ENCODE results near the gene POU4F1. TPM values are rescaled to one million over a fixed set of nuclear protein-coding genes. Genes with fewer than 3 reads are reported as not detected.

The POU4F1 gene
- total RNA-seq, 1 donor from 2014 or later: not detected

DNA sequence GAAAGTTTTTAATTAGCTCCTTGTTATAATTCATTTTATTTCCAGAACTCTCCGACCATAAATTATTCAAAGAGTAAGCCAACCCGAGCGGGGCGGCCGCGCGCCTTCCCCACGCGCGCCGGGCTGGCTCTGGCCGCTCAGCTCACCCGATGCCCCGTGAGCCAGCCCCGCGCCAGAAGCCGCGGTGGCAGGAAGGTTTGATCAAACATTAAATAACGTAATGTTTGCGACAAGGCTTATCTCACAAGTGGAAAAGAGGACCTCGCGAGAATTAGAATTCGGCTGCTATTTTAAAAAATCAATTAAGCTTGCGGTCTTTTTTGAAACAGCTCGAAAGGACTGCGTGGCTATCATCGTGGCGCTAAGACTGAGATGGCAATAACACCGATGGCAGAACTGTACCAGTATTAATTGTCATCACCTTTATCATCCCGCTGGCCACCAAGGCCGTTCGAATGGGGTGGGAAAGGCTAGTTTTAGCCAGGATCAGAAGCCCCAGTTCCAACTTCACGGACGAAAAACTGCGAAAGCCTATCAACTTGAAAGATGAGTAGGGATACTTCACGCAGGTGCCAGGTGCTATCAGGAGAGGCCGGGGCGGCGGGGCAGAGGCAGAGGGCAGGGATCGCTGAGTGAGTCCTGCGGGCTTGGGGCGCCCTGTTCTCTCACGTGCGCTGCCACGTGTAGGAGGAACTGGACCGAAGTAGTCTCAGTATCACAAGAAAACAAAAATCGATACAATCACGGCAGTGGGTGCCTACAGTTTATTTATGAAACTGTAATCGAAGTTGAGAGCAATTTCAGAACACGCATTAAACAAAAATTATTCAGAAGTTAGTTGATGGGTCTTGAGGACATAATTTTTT, 6.4 kb downstream of the POU4F1 start:
- ATAC-seq (no peak), DNase-seq (ENCODE audit: missing footprints) (no peak)
- intact Hi-C loops (cut with DNase I): loop anchor here (5.0 kb wide), 1 partner anchor 85 kb away; no protein-coding TSS in a partner anchor

DNA sequence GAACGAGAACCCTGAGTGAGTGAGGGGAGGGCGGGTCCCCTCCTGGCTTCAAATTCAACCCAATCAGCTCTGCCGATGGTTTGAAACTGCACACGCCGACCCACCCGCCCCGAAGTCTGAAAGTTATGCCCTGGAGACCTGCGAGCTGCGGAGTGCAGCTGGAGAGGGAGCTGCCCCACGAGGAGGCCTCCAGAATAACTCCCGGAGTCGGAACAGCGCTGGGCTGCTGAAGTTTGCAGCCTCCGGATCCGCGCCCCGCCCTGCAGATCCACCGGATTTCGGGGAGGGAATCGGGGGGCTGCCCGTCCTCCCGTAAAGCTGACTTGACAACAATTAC, 7.0 kb downstream of the POU4F1 start:
- intact Hi-C loops (cut with DNase I): loop anchor here (5.0 kb wide), 1 partner anchor 86 kb away; no protein-coding TSS in a partner anchor
- ATAC-seq: no peak
- DNase-seq (ENCODE audit: missing footprints): no peak

DNA sequence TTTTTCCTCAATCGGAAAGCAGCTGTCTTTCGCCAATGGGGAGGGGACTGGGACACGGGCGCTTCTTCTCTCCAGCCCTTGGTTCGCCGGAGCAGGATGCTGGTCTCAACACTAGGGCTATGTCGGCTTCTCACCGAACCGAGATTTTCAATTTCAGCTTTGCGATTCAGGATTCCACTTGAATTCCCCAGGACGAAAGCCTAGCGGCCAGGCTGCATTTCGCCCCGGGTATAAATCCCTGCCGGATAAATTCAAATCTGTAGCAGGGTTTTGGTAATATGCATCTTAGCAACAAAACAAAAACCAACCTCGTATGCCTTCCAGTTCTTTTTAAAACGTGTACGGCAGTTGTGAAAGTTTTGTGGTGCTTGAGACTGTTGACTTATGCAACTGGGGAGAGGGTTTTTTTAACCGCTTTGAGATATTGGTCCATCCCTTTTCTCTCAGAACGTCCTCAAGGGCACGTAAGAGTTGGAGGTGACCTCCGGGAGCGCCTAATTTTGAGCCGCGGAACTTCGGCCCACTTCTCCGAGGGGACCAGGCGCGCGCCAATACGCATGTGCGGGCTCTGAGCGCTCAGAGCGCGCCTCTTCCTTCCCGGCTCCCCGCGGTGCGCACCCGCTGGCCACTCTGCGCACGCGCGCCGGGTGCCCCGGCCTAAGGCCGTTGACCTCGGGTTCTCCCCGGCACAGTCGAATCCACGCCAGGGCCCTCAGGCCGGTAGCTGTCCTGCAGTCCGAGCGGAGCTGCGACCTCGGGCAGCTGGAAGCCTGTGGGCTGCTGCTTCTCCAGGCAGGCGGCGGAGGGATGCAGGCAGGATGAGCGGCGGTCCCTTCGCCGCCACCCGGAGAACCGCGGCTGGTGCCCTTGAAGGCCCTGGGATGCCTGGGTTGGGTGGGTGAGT, 7.6 kb downstream of the POU4F1 start:
- peak; percentile 65 for DNase-seq (ENCODE audit: missing footprints)
- ATAC-seq: peak; percentile 42
- intact Hi-C loops (cut with DNase I): loop anchor here (5.0 kb wide), 1 partner anchor 87 kb away; no protein-coding TSS in a partner anchor

DNA sequence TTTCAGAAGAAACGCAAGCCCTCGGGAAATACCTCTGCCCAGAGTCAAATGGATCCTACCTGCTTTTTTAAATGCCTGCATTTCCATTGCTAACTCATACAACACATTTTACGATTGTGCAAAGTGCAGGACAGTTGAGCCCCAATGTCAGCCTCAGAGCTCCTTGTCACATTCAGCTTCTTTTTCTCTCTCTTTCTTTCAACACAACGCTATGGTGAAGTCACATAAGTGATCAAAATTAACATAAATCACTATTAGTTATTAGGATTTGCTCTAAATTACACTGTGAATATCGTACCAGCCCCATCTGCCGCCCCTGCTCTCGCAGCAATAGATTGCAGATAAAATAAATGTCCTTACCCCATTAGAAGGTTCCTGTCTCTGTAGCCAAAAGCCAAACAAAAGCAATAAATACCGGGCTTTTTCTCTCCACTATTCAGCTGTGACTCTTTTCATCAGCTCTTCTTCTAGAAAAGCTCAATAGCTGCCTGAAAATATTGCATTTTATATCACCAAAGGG, 8.8 kb downstream of the POU4F1 start:
- ATAC-seq (no peak), DNase-seq (ENCODE audit: missing footprints) (no peak)
- intact Hi-C loops (cut with DNase I): no loop called here

DNA sequence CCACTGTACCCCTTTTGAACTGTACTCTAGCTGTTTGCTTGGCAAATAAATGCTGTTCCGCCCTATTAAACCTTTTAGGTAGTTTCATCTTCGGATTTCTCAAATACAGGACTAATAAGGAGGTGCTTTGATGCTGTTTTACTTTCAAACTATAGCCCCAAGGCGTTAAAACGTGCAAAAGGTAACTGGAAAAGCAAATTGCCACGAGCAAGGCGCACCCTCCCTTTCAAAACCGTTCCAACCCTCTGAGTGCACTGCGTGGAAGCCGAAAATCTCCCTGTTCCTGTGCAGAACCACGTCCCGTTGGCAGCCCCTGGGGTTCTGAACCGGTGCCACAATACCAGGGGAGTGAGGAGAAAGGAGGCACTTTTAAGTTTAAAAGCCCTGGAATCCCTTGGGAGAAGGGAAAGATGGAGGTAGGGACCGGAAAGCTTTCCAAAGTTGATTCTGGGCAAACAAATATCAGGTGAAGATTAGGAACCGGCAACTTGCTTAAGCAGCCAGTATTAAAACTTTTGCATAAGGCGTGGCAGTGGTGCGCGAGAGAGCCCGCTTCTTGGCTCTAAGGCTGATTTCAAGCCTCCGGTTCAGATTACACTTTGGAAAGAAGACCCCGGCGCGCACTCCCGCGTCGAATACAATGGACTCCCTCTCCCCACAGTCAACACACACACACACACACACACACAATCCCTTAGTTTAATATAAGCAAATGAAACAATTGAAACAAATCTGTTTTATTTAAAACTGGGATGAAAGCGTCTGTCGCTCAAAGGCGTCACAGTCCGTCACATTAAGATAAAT, 9.5 kb downstream of the POU4F1 start:
- intact Hi-C loops (cut with DNase I): no loop called here
- no peak for ATAC-seq
- DNase-seq (ENCODE audit: missing footprints): no peak

DNA sequence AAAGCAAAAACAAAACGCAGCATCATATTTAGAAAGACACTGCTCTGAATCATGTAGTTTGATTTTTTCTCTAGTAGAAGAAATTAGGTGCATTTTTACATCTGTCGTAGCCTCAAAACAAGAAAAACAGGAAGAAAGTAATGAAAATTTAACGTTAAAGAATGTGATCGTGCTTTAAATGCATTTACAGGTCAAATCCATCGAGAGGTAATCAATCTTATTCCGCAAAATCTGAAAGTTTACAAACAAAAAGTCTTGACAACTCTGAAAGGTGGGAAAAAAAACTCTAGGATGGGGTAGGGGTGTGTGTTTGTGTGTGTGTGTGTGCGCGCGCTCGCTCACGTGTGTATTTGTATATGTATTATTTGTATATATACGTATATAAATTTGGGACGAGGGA, 10.2 kb downstream of the POU4F1 start:
- no peak for ATAC-seq

DNA sequence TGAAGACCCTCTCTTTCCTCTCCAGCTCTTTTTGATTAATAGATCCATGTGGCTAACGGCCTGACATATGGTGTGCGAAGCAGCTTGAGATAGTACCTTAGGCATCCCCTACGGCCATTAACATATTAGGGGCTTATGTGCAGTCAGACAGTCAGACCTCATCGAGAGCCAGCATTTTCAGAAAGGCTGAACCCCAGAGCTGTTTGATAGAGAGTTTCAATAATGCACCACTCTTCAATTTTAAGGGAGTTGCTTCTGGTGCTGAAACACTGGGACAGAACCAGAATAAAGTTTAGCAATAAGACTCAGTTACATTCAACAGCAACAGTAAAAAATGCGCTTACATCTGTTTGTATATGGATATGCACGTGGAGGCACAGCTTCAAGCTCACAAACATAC, 10.8 kb downstream of the POU4F1 start:
- no peak for DNase-seq (ENCODE audit: missing footprints)
- intact Hi-C loops (cut with DNase I): no loop called here
- ATAC-seq: no peak

More for the DNA sequence above, 10.2 kb downstream of the POU4F1 start:
- intact Hi-C loops (cut with DNase I): no loop called here
- no peak for DNase-seq (ENCODE audit: missing footprints)

DNA sequence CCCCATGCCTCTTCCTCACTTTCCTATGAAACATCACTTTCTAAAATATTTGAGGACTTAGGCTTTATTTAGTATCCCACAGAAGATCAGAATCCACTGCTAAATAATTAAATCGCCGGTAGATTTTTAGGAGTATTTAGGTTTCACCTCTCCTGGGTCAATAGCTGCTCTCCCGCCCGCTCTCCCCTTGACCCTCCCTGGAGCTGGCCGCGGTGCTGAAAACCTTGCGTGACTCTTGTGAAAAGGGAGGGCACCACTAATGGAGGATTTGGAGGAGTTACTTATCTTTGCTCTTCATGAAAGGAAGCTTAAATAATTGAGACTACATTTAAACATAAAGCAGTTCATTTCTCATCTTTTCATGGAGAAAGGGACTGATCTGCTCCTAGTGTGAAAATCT, 14.1 kb downstream of the POU4F1 start:
- no peak for DNase-seq (ENCODE audit: missing footprints)
- ATAC-seq: no peak
- intact Hi-C loops (cut with DNase I): no loop called here

DNA sequence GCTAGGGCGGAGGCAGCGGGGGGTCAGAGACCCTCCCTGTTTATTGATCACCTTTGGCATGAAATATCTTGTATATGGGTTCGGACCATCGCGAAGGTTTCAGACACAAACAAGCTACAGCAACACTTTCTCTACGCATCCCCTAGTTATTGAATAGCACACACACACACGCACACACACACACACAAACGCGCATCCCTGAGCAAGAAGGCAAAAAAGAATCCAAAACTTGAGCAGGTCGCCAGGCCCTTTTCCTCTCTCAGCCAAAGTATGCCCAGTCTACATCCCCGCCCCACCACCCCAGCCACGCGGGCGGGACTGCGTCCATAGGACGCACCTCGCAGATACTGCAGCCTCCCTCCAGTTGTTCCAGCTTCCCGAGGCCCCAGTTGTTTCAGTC, 16.0 kb downstream of the POU4F1 start:
- intact Hi-C loops (cut with DNase I): no loop called here
- ATAC-seq (no peak), DNase-seq (ENCODE audit: missing footprints) (no peak)

DNA sequence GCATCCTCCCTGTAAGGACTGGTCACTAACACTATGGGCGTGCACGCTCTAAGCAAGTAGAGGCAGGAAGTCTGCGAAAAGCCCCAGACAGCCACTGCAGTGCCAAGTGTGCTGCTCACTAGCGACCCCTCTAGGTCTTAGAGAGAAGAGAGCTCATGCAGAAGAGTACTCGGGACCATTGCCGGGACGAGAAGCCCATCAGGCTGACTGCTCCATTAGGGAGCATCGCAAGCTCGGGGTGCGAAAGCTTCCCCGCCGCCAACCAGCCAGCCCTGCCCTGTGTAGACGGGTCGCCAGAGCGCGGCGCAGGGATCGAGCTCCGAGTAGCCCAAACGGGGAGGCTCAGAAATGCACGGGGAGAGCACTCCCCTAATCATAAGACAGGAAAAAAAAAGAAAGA, 16.6 kb downstream of the POU4F1 start:
- no peak for DNase-seq (ENCODE audit: missing footprints)
- intact Hi-C loops (cut with DNase I): no loop called here
- no peak for ATAC-seq

DNA sequence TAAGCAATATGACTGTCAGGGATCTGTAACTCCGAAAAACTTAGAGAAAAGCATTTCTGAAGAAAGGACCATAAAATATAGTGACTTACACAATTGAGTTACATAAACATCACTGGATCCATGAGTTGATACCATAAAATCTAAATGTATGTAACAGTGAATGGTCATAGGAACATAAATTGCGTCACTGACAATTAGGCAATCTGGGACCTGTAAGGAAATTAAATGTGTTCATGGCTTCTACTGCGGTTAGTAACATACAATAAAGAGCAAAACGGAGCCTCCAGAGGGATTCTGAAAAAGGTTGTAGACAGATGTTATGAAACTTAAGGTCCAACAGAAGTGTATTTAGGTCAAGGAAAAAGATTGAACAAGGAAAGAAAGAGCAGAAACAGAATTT, 27.1 kb downstream of the POU4F1 start:
- ATAC-seq: no peak
- intact Hi-C loops (cut with DNase I): no loop called here

DNA sequence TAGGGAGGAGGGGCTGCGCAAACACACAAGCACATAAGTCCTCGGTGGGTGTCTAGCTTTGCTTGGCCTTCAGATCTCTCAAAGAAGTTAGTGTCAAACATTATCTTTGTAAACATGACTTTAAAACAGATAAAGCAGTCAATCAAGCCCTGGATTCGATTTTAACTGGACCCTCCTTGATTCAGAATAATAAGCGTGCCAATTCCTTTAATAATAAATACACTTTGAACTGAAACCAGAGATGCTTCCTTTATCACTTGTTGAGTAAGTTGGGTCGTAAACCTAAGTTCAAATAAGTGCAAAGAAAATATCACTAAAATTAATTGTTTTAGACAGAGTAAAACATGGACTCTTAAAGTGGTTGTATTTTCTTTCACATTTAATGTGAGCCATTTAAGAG, 30.9 kb downstream of the POU4F1 start:
- intact Hi-C loops (cut with DNase I): no loop called here
- ATAC-seq (no peak), DNase-seq (ENCODE audit: missing footprints) (no peak)

More for the DNA sequence above, 27.1 kb downstream of the POU4F1 start:
- DNase-seq (ENCODE audit: missing footprints): no peak

DNA sequence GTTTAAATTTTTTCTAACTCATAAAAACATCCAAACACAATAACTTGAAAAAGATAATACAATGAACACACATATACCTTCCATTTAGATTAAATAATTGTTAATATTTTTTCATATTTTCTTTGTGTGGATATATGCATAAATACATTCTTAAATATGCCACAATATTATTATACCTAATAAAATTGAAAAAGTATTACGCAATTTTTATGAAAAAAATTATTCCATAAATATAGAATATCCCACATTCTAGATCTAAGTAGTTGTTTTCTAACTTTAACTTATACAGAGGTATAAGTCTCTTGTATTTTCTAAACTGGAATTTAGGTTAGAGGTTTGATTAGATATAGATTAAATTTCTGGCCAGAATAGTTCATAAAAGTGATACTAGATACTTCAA, 34.3 kb downstream of the POU4F1 start:
- intact Hi-C loops (cut with DNase I): no loop called here
- no peak for DNase-seq (ENCODE audit: missing footprints)
- ATAC-seq: no peak

DNA sequence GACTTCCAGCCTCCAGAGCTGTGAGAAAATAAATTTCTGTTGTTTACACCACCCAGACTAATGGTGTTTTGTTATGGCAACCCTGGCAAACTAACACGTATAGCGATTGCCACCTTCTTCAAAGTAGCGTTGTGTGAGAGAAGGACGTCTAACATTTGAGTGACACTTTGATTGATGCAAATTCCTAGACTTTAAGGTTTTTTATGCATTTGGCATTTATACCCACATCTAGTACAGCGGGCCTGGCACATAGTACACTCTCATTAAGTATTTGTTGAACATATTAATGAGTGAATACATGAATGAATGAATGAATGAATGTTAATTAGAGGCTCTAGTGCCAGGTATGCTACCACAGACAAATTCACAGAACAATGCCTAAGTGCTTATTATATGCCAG, 36.7 kb downstream of the POU4F1 start:
- ATAC-seq (no peak), DNase-seq (ENCODE audit: missing footprints) (no peak)
- intact Hi-C loops (cut with DNase I): no loop called here

DNA sequence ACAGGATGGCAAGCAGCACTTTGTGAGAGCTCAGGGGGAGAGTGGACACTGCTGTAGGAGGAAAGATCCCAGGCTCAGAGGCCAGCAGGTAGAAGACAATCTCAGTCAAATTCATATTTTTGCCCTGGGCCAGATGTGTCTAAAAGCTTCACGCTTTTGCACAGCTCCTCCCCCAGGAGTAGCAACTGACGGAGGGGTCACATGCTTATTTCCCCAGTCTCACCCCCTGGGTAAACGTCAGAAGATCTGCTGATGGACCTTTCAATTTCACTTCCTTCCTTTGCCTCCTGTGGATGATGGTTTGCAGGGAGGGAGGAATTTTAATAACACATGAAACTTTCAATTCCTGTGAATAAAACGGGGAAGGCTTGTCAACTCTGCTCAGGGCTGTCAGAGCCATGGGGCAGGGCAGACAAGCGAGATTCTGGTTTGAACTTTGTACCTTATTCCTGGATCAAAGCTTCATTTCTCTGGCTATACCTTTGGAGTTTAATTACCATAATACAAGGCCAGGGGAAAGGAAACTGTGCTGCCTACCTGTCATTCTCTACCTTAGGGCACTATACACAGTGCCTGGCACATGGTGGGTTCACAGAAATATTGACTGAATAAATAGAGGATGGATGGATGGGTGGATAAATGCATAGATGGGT, 41.0 kb downstream of the POU4F1 start:
- ATAC-seq (no peak), DNase-seq (ENCODE audit: missing footprints) (no peak)
- intact Hi-C loops (cut with DNase I): no loop called here
